HepG2 (cell line): ENCODE measurements around the gene LSM14B. TPM values are rescaled to one million over a fixed set of nuclear protein-coding genes. Genes with fewer than 3 reads are reported as not detected.
A peak's percentile ranks its signal among the peaks of the same experiment; 100 is the strongest.

Experiments used
- ARID3A ChIP-seq: IDR thresholded peaks from 2 replicates; pipeline ENCODE4 v1.6.1; 2012; ENCODE audit warnings: low read depth, low read length, improper control_type of control experiment
- CEBPZ ChIP-seq: IDR thresholded peaks from 2 replicates; pipeline ENCODE4 v1.6.1; 2012; ENCODE audit warnings: low read length, improper control_type of control experiment
- LCORL ChIP-seq, 2 experiments: fragments of 450-650 bp in 1 of 2; sonication (generic) in 1 of 2; formaldehyde crosslinking in 1 of 2; IDR thresholded peaks; 2 replicates each; pipeline versions ENCODE4 v1.5.0 to v1.6.1; 2017 to 2020; ENCODE audit warnings: antibody characterized with exemption in 1 of 2, missing genetic modification reagents in 1 of 2
- MED8 ChIP-seq: sonication (generic); formaldehyde crosslinking; IDR thresholded peaks from 2 replicates; pipeline ENCODE4 v1.8.1; 2023; ENCODE audit warnings: mild to moderate bottlenecking, missing genetic modification reagents; ENCODE audit not compliant: insufficient replicate concordance
- MIXL1 ChIP-seq: IDR thresholded peaks from 2 replicates; pipeline ENCODE4 v1.6.1; 2016
- MTA3 ChIP-seq: sonication (generic); formaldehyde crosslinking; IDR thresholded peaks from 2 replicates; pipeline ENCODE4 v1.4.0; 2020; ENCODE audit warnings: missing genetic modification reagents
- MTF2 ChIP-seq: sonication (generic); formaldehyde crosslinking; IDR thresholded peaks from 2 replicates; pipeline ENCODE4 v1.5.0; 2020; ENCODE audit warnings: missing genetic modification reagents, borderline replicate concordance
- NFE2L2 ChIP-seq: fragments of 150-350 bp; IDR thresholded peaks from 2 replicates; pipeline ENCODE4 v1.6.1; 2014; ENCODE audit warnings: low read length
- NR1H2 ChIP-seq: sonication (generic); formaldehyde crosslinking; IDR thresholded peaks from 2 replicates; pipeline ENCODE4 v1.8.1; 2022; ENCODE audit warnings: low read depth, missing genetic modification reagents, borderline replicate concordance
- NR2C2 ChIP-seq: sonication (generic); formaldehyde crosslinking; IDR thresholded peaks from 2 replicates; pipeline ENCODE4 v1.4.0; 2020; ENCODE audit warnings: missing genetic modification reagents, mild to moderate bottlenecking, moderate library complexity, borderline replicate concordance
- ONECUT2 ChIP-seq: sonication (generic); formaldehyde crosslinking; IDR thresholded peaks from 2 replicates; pipeline ENCODE4 v1.4.0; 2020; ENCODE audit warnings: missing genetic modification reagents
- SKIL ChIP-seq: sonication (generic); formaldehyde crosslinking; IDR thresholded peaks from 2 replicates; pipeline ENCODE4 v1.8.0; 2022; ENCODE audit warnings: missing genetic modification reagents, mild to moderate bottlenecking, moderate library complexity, borderline replicate concordance
- SMARCC2 ChIP-seq: fragments of 450-650 bp; IDR thresholded peaks from 2 replicates; pipeline ENCODE4 v1.6.1; 2017; ENCODE audit warnings: antibody characterized with exemption, mild to moderate bottlenecking
- TFDP2 ChIP-seq: sonication (generic); formaldehyde crosslinking; IDR thresholded peaks from 2 replicates; pipeline ENCODE4 v1.4.0; 2020; ENCODE audit warnings: missing genetic modification reagents
- ZNF143 ChIP-seq: sonication (generic); formaldehyde crosslinking; IDR thresholded peaks from 2 replicates; pipeline ENCODE4 v1.4.0; 2020; ENCODE audit warnings: missing genetic modification reagents
- ZNF274 ChIP-seq: sonication (generic); formaldehyde crosslinking; IDR thresholded peaks from 2 replicates; pipeline ENCODE4 v1.5.1; 2020; ENCODE audit warnings: mild to moderate bottlenecking, missing genetic modification reagents
- ZNF354B ChIP-seq: sonication (generic); formaldehyde crosslinking; IDR thresholded peaks from 2 replicates; pipeline ENCODE4 v1.8.0; 2022; ENCODE audit warnings: mild to moderate bottlenecking, missing genetic modification reagents
- ZNF619 ChIP-seq: sonication (generic); formaldehyde crosslinking; IDR thresholded peaks from 2 replicates; pipeline ENCODE4 v1.4.0; 2020; ENCODE audit warnings: mild to moderate bottlenecking, missing genetic modification reagents
- ZNF703 ChIP-seq: sonication (generic); formaldehyde crosslinking; IDR thresholded peaks from 2 replicates; pipeline ENCODE4 v1.5.1; 2020; ENCODE audit warnings: missing genetic modification reagents, mild to moderate bottlenecking, moderate library complexity, borderline replicate concordance
- ZNF761 ChIP-seq: sonication (generic); formaldehyde crosslinking; conservative IDR thresholded peaks from 2 replicates; pipeline ENCODE4 v1.4.0; 2020; ENCODE audit warnings: mild to moderate bottlenecking, missing genetic modification reagents
- ZNF790 ChIP-seq: sonication (generic); formaldehyde crosslinking; IDR thresholded peaks from 2 replicates; pipeline ENCODE4 v1.8.0; 2022; ENCODE audit warnings: missing genetic modification reagents, mild to moderate bottlenecking, borderline replicate concordance
- ZSCAN30 ChIP-seq: sonication (generic); formaldehyde crosslinking; IDR thresholded peaks from 2 replicates; pipeline ENCODE4 v1.5.0; 2020; ENCODE audit warnings: mild to moderate bottlenecking, missing genetic modification reagents
- polyA plus RNA-seq, 8 experiments: library from polyadenylated mRNA; depleted of rRNA in 3 of 8; stranded (reverse) in 7 of 8; unstranded in 1 of 8; fragments of >200 nt; fragmentation: Illumina TruSeq in 4 of 8; extraction: Trizol in 4 of 8; gene quantifications; 2 replicates each; pipeline versions ENCODE4 v1.2.1 to v1.2.3, GENCODE V29; 2011 to 2016; ENCODE audit warnings: low read depth in 4 of 8, missing spikeins in 1 of 8, mixed read lengths in 1 of 8; ENCODE audit not compliant: insufficient read depth in 1 of 8
- total RNA-seq, 5 experiments: library from RNA; depleted of rRNA; stranded (reverse); fragments of >200 nt; fragmentation: Illumina TruSeq; extraction: Trizol; gene quantifications; 2 replicates each; pipeline ENCODE4 v1.2.3, GENCODE V29; 2016; ENCODE audit warnings: low read depth in 1 of 5

Gene LSM14B
- total and polyA plus RNA-seq, 2 of the 13 experiments (the other 11 are each of a cell fraction or from before 2014, with no cell fraction given), result 43.3 to 79.2 TPM

- TF ChIP-seq SKIL, result no peak
- TF ChIP-seq SMARCC2, result no peak
- TF ChIP-seq ZNF274 (CRISPR knock-in tag), result no peak; the same call in 1 of the 2 replicates
- no peak for TF ChIP-seq MED8 (CRISPR knock-in tag)
- TF ChIP-seq ONECUT2, result peak; percentile 75
- no peak for TF ChIP-seq TFDP2
- TF ChIP-seq ZNF354B (CRISPR knock-in tag), result no peak
- TF ChIP-seq ARID3A, result no peak
- TF ChIP-seq CEBPZ, result no peak
- no peak for TF ChIP-seq ZNF143 (CRISPR knock-in tag)
- 0 out of 2 replicates have a peak, but pooled peaks have one; percentile 29 for TF ChIP-seq NR2C2 (CRISPR knock-in tag)
- TF ChIP-seq ZNF619 (CRISPR knock-in tag), result 0 out of 2 replicates have a peak, but pooled peaks have one; percentile 23
- no peak for TF ChIP-seq MTA3 (CRISPR knock-in tag)
- TF ChIP-seq ZNF790 (CRISPR knock-in tag), result no peak
- TF ChIP-seq ZNF703, result no peak
- TF ChIP-seq NFE2L2, result no peak
- TF ChIP-seq MIXL1 (CRISPR knock-in tag), result no peak
- no peak for TF ChIP-seq NR1H2 (CRISPR knock-in tag)
- TF ChIP-seq ZSCAN30, result no peak
- TF ChIP-seq LCORL (IDR thresholded peaks at IDR 0.05), result no peak
- TF ChIP-seq LCORL (CRISPR knock-in tag; IDR thresholded peaks at IDR 0.05), result peak; percentile 33
- no peak for TF ChIP-seq ZNF761
- TF ChIP-seq MTF2 (CRISPR knock-in tag), result no peak
Observed at GRCh38 chr20:62141397-62142251, 19.3 kb downstream of the LSM14B start (continued).
